ENCODE data around the gene ATP6V0A4. TPM values are rescaled to one million over a fixed set of nuclear protein-coding genes. Genes with fewer than 3 reads are reported as not detected.
"Not testable (repeated sequence)": the region's sequence is repeated elsewhere in the genome, so short reads cannot be mapped to it uniquely, and the experiment has no call there.

The ATP6V0A4 gene
- total and polyA plus RNA-seq, 8 donors = 0.09 to 0.56 (median 0.23) TPM; not detected in 1

- Histone ChIP-seq H3K27me3 (no peaks in the 10 kb centered on the region), H3K9me3 (no peaks in the 10 kb centered on the region), H3K36me3 (no peaks in the 10 kb centered on the region), H3K4me3 (no peak within 1 kb of the TSS), H3K27ac (no peak within 1 kb of the TSS), H3K4me1 (no peaks in the 10 kb centered on the region)
- TF ChIP-seq CTCF (IDR thresholded peaks at IDR 0.05) = no peak
- no peak for FAIRE-seq
- 68 to 80% methylated on average over 7 of the region's 7 CpGs for WGBS, 2 donors
- intact Hi-C loops (cut with DNase I) = no loop called here
- DNase-seq = peak in 1 of 6 donors; percentile 4
- ATAC-seq = no peak
Measured at GRCh38 chr7:138700857-138701536, 97.0 kb downstream of the ATP6V0A4 start, which contains the start of gene SVOPL. Gene SVOPL (minus strand): TSS chr7:138701362. CDS start chr7:138679045, 22,317 bp downstream.

- TF ChIP-seq CTCF (IDR thresholded peaks at IDR 0.05) = no peak
- Histone ChIP-seq H3K9me3 (no peaks in the 10 kb centered on the region), H3K4me3 (no peak overlapping the region), H3K36me3 (no peaks in the 10 kb centered on the region), H3K27ac (no peak overlapping the region), H3K27me3 (no peaks in the 10 kb centered on the region), H3K4me1 (no peaks in the 10 kb centered on the region)
- DNase-seq (peak in 1 of 6 donors; percentile 48), FAIRE-seq (no peak), ATAC-seq (no peak)
- WGBS, 2 donors = 75 to 83% methylated on average over 9 of the region's 9 CpGs
- intact Hi-C loops (cut with DNase I) = no loop called here
Measured at GRCh38 chr7:138699661-138700060, 98.3 kb downstream of the ATP6V0A4 start.

DNA sequence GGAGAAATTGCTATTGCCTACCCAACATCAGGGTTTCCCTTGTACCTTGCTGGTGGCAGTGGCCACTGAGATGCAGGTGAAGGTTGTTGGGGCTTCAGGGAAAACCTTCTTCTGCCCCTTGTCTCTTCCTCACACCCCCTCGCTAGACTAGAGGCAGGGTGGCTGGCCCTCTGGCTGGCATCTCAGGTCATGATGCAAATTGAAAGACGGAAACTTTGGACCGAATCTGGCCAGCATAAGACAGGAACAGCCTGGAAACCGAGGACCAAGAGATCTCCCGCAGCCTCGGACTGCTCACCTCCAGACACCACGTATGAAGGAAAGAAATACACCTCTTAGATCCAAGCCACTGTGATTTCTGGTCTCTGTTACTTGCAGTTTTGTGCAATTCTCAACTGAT lies 99.7 kb downstream of the ATP6V0A4 start:
- Histone ChIP-seq H3K4me3 (no peak overlapping the region), H3K27ac (no peak overlapping the region), H3K36me3 (no peaks in the 10 kb centered on the region), H3K4me1 (no peaks in the 10 kb centered on the region), H3K27me3 (no peaks in the 10 kb centered on the region), H3K9me3 (no peaks in the 10 kb centered on the region)
- DNase-seq = peak in 1 of 6 donors; percentile 16
- intact Hi-C loops (cut with DNase I) = no loop called here
- no peak for ATAC-seq
- WGBS, 2 donors = 90 to 92% methylated on average over 7 of the region's 7 CpGs
- TF ChIP-seq CTCF (IDR thresholded peaks at IDR 0.05) = no peak
- FAIRE-seq = no peak

DNA sequence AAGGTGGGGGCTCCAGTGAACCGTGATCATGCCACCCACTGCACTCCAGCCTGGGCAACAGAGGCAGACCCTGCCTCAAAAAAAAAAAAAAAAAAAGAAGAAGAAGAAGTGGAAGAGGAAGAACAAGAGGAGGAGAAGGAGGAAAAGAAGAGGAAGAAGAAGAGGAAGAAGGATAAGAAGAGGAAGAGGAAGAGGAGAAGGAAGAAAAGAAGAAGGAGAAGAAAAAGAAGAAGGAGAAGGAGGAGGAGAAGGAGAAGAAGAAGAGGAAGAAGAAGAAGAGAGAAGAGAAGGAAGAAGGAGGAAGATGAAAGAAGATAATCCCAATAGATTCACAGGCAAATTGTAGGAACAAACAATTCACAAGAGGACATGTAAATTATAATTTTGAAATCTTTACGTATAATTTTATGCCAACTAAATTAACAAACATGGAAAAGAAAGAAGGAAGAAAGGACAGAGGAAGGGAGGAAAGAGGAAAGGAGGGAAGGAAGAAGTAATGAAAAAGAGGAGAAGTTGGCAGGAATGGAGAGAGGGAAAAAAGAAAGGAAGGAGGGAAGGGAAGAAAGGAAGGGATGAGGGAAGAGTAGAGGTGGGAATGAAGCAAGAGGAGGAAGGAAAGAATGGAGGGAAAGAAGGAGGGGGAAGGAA lies 100.3 kb downstream of the ATP6V0A4 start:
- DNase-seq = no peak
- no peaks in the 10 kb centered on the region for H3K27me3 ChIP-seq
- no peaks in the 10 kb centered on the region for H3K4me1 ChIP-seq
- TF ChIP-seq CTCF (IDR thresholded peaks at IDR 0.05) = no peak
- 65 to 98% methylated on average over 2 of the region's 2 CpGs for WGBS, 2 donors
- intact Hi-C loops (cut with DNase I) = no loop called here
- no peak overlapping the region for H3K27ac ChIP-seq
- no peak for ATAC-seq
- H3K4me3 ChIP-seq = no peak overlapping the region
- no peak for FAIRE-seq
- no peaks in the 10 kb centered on the region for H3K36me3 ChIP-seq
- no peaks in the 10 kb centered on the region for H3K9me3 ChIP-seq

DNA sequence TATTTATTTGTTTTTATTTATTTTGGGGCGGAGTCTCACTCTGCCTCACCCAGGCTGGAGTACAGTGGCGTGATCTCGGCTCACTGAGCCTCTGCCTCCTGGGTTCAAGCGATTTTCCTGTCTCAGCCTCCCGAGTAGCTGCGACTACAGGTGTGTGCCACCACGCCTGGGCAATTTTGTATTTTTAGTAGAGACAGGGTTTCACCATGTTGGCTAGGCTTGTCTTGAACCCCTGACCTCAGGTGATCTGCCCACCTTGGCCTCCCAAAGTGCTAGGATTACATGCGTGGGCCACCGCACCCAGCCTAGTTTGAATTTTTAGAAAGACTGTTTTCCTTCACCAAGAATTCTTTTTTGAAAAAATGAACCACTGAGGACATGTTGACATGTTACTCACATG lies 102.2 kb downstream of the ATP6V0A4 start:
- H3K4me1 ChIP-seq; H3K4me3 ChIP-seq; H3K27me3 ChIP-seq; FAIRE-seq; H3K27ac ChIP-seq; H3K36me3 ChIP-seq; H3K9me3 ChIP-seq; ATAC-seq; intact Hi-C loops (cut with DNase I): not testable (repeated sequence)
- DNase-seq = peak in 1 of 6 donors; percentile 8
- 89% methylated on average over 9 of the region's 9 CpGs for WGBS, 2 donors
